ENCODE data around the gene SORCS2.

Gene SORCS2

GRCh38 chr4:7411491-7411890 is 219.2 kb downstream of the SORCS2 start:
- TF ChIP-seq, protein P1, sequence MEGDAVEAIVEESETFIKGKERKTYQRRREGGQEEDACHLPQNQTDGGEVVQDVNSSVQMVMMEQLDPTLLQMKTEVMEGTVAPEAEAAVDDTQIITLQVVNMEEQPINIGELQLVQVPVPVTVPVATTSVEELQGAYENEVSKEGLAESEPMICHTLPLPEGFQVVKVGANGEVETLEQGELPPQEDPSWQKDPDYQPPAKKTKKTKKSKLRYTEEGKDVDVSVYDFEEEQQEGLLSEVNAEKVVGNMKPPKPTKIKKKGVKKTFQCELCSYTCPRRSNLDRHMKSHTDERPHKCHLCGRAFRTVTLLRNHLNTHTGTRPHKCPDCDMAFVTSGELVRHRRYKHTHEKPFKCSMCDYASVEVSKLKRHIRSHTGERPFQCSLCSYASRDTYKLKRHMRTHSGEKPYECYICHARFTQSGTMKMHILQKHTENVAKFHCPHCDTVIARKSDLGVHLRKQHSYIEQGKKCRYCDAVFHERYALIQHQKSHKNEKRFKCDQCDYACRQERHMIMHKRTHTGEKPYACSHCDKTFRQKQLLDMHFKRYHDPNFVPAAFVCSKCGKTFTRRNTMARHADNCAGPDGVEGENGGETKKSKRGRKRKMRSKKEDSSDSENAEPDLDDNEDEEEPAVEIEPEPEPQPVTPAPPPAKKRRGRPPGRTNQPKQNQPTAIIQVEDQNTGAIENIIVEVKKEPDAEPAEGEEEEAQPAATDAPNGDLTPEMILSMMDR (IDR thresholded peaks at IDR 0.05; ENCODE audit: low read depth, low read length), result no peak
- no peak overlapping the region for H3K4me3 ChIP-seq (ENCODE audit: low read depth, low read length)

DNA sequence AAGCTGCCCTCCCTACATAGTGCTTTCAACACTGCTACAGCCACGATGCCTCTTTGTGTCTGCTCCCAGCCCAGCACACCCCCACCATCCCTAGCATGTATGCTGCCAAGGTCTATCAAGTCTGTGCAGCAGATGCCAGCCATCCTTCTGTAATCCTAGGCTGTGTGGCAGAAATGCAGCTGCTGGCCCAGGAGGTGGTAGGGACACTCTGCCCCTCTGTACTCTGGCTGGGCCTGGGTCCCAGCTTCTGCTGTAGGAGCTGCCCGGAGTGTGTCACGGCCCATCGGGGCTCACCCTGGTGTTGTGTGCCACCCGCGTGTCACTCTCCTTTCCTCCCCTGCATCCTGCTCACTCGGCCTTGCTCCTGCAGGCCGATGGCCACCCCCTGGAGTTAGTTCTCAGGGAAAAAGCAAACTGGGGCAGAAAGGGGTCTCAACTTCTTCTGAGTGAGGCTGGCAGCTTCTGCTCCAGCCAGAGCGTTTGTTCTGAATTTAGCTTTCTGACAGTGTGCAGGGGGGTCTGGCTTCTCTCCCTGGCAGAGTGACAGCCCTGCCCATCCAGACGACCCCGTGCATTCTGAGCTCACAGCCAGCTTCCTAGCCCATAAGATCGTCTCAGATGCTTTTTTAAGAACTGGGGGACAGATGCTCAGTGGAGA is 219.7 kb downstream of the SORCS2 start:
- no peak overlapping the region for H3K4me3 ChIP-seq (ENCODE audit: low read depth, low read length)
- TF ChIP-seq, protein P1 (IDR thresholded peaks at IDR 0.05; ENCODE audit: low read depth, low read length), result no peak

DNA sequence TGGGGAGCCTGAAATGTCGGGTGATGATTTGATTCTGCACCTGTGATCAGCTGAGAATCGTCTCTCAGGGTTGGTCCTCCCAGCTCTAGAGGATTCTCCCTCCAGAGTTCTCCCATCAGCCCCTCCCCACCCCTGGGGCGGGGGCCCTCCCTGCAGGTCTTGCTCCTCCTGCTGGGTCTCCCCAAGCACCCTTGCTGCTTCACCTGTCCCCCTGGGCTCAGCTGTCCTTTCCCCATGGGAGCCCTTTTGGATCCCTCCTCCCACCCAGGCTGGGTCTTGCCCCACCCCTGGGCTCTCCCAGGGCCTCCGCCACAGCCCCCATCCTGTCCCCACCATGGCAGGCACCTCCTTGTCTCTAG is 220.2 kb downstream of the SORCS2 start:
- no peak overlapping the region for H3K4me3 ChIP-seq (ENCODE audit: low read depth, low read length)
- TF ChIP-seq, protein P1 (IDR thresholded peaks at IDR 0.05; ENCODE audit: low read depth, low read length), result no peak

- TF ChIP-seq, protein P1 (IDR thresholded peaks at IDR 0.05; ENCODE audit: low read depth, low read length), result no peak
- H3K4me3 ChIP-seq (ENCODE audit: low read depth, low read length), result no peak overlapping the region
These were observed 221.7 kb downstream of the SORCS2 start for GRCh38 chr4:7414046-7414445.

DNA sequence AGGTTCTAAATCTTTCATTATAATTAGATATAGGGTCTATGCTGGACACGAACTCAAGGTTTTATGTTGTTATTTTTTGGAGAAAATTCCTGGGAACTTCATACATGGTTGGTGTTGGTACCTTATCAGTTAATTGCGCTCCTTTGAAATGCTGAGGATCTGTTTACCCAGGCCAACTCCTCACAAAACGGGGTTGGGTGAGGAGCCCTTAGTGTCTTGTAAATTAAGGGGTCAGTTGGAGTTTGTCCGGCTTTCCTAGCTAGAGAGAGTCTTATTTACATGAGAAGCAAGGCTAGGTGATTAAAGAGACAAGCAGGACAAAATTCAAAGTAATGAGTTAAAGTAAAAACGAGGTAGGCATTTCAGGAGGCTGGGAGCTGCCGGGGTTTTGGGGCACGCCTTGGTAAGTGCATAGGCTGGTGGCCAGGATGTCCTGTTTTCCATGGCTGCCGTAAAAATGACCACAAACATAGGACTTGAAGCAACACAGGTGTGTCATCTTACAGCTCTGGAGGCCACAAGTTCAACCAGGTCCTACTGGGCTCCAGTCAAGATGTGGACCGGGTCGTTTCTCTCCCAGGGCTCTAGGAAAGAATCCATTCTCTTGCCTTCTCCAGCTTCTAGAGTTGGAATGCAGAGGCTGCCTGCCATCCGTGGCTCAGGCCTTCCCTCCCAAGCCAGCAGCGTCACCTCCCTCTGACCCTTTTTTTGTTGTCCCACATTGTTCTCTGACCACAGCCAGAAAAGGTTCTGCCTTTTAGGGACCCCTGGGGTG is 222.6 kb downstream of the SORCS2 start:
- TF ChIP-seq, protein P1 (IDR thresholded peaks at IDR 0.05; ENCODE audit: low read depth, low read length), result no peak
- no peak overlapping the region for H3K4me3 ChIP-seq (ENCODE audit: low read depth, low read length)

DNA sequence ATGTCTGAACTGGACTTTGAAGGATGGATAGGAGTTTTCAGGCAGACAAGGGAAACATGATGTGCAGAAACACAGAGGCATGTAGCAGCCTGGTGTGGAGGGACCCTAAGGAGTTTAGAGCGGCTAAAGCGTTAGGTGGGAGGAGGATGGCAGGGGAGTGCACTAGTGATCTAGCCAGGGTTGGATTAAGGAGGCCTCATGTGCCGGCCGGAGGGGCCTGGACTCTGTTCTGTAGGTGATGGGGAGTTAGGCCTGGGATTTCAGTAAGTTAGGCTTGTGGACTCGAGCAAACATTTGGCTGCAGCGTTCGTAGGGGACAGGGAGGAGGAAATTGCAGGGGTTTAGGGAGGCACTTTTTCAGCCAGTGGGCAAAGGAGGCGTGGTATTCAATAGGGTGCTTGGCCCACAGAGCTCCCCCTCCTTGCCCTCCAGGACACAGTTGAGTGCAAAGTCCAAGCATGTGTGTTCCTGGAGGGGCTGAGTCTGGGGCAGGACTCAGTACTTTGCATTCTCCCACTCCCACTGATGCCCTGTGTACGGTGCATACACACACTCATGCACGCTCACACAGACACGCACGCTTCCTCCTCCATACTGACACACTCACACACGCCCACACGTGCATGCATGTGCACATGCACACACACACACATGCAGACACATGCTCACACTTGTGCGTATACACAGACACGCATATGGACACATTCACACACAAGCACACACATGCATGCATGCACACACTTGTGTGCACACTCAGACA is 223.8 kb downstream of the SORCS2 start:
- TF ChIP-seq, protein P1 (IDR thresholded peaks at IDR 0.05; ENCODE audit: low read depth, low read length), result no peak
- H3K4me3 ChIP-seq (ENCODE audit: low read depth, low read length), result no peak overlapping the region

All from WI38 (cell line).